B cell (primary cell): ENCODE data around the gene ZNF766. TPM values are rescaled to one million over a fixed set of nuclear protein-coding genes. Genes with fewer than 3 reads are reported as not detected.
"Not testable (repeated sequence)": the region's sequence is repeated elsewhere in the genome, so short reads cannot be mapped to it uniquely, and the experiment has no call there.

Experiments used
- ATAC-seq: fragments of 200-7000 bp; cut with Tn5 transposase; one replicate; pipeline ENCODE4 v1.10.0; 2021; ENCODE audit warnings: low read depth, mild to moderate bottlenecking, moderate number of reproducible peaks, moderate library complexity
- CTCF ChIA-PET: fragments of 350-600 bp; sonication (Branson Sonifier 250); formaldehyde crosslinking; loops from one replicate; lab custom pipeline; 2021; ENCODE audit warnings: antibody characterized with exemption, inconsistent platforms; lab: Charles Lee
- POLR2A ChIA-PET: fragments of 350-600 bp; sonication (Branson Sonifier 250); formaldehyde crosslinking; loops from one replicate; lab custom pipeline; 2021; ENCODE audit warnings: antibody characterized with exemption; lab: Charles Lee
- DNase-seq: peaks from one replicate; pipeline ENCODE4 v3.0.0; 2013
- H2AFZ ChIP-seq: 2 replicates; pipeline ENCODE4 v1.6.1; 2012; ENCODE audit warnings: mild to moderate bottlenecking, low read depth, low read length; ENCODE audit not compliant: insufficient read depth, poor library complexity, severe bottlenecking
- H3K27ac ChIP-seq, 2 donors: 1 replicate in 1 of 2; 2 replicates in 1 of 2; pipeline ENCODE4 v1.5.1; 2012 to 2013; ENCODE audit warnings: low read length in 2 of 2, mild to moderate bottlenecking in 2 of 2, moderate library complexity in 1 of 2
- H3K27me3 ChIP-seq, 4 experiments: fragments of 200-600 bp in 1 of 4; sonication (generic) in 1 of 4; replicated peaks in 1 of 4; 1 replicate in 2 of 4; 2 replicates in 2 of 4; pipeline versions ENCODE4 v1.6.1 to v1.7.0; 2013 to 2016; ENCODE audit warnings: low read length in 3 of 4, mild to moderate bottlenecking in 2 of 4, mixed read lengths in 1 of 4, moderate library complexity in 1 of 4; ENCODE audit not compliant: insufficient read depth in 4 of 4, control insufficient read depth in 3 of 4; ENCODE audit errors: control extremely low read depth in 1 of 4
- H3K36me3 ChIP-seq, 2 experiments: replicated peaks in 1 of 2; 1 replicate in 1 of 2; 2 replicates in 1 of 2; pipeline versions ENCODE4 v1.6.1 to v1.7.1; 2013; ENCODE audit warnings: low read length in 1 of 2; ENCODE audit not compliant: insufficient read depth in 2 of 2, control insufficient read depth in 1 of 2; ENCODE audit errors: control extremely low read depth in 1 of 2, extremely low read depth in 1 of 2
- H3K4me1 ChIP-seq, 2 donors: fragments of 200-600 bp in 1 of 2; sonication (generic) in 1 of 2; 1 replicate in 1 of 2; 2 replicates in 1 of 2; pipeline versions ENCODE4 v1.5.1 to v1.6.1; 2013 to 2017; ENCODE audit warnings: low read length in 2 of 2; ENCODE audit not compliant: control insufficient read depth in 2 of 2, insufficient read depth in 2 of 2
- H3K4me2 ChIP-seq: replicated peaks from 2 replicates; pipeline ENCODE3; 2012; ENCODE audit warnings: mild to moderate bottlenecking, low read depth, low read length; ENCODE audit not compliant: poor library complexity, severe bottlenecking
- H3K4me3 ChIP-seq, 5 experiments: fragments of 200-600 bp in 1 of 5; sonication (generic) in 1 of 5; 1 replicate in 3 of 5; 2 replicates in 2 of 5; pipeline versions ENCODE4 v1.5.1 to v1.7.0; 2011 to 2016; ENCODE audit warnings: low read length in 4 of 5, mild to moderate bottlenecking in 4 of 5, low read depth in 2 of 5, control low read depth in 1 of 5, moderate library complexity in 1 of 5; ENCODE audit not compliant: insufficient read depth in 1 of 5; ENCODE audit errors: control extremely low read depth in 1 of 5, extremely low read depth in 1 of 5
- H3K79me2 ChIP-seq: fragments of 200-600 bp; sonication (generic); one replicate; pipeline ENCODE4 v1.6.0; 2016; ENCODE audit warnings: low read length; ENCODE audit not compliant: control insufficient read depth, insufficient read depth
- H3K9ac ChIP-seq: fragments of 200-600 bp; sonication (generic); 2 replicates; pipeline ENCODE4 v1.6.1; 2017; ENCODE audit warnings: mild to moderate bottlenecking, low read length, moderate library complexity
- H3K9me3 ChIP-seq, 3 donors: one replicate each; pipeline versions ENCODE4 v1.6.1 to v1.7.1; 2013; ENCODE audit warnings: low read length in 2 of 3; ENCODE audit not compliant: control insufficient read depth in 2 of 3, insufficient read depth in 1 of 3; ENCODE audit errors: control extremely low read depth in 1 of 3
- H4K20me1 ChIP-seq: 2 replicates; pipeline ENCODE4 v1.6.0; 2012; ENCODE audit warnings: mild to moderate bottlenecking, low read length; ENCODE audit not compliant: insufficient read depth, control insufficient read depth, poor library complexity, severe bottlenecking
- H3K27ac Mint-ChIP-seq: one replicate; pipeline ENCODE4 v1.8.0; 2021; ENCODE audit warnings: mixed read lengths
- H3K27me3 Mint-ChIP-seq: one replicate; pipeline ENCODE4 v1.8.0; 2021; ENCODE audit warnings: mixed read lengths
- H3K4me1 Mint-ChIP-seq: one replicate; pipeline ENCODE4 v1.8.0; 2021; ENCODE audit warnings: mixed read lengths
- H3K4me3 Mint-ChIP-seq: one replicate; pipeline ENCODE4 v1.8.0; 2021; ENCODE audit warnings: mixed read lengths
- H3K9me3 Mint-ChIP-seq: one replicate; pipeline ENCODE4 v1.8.0; 2022; ENCODE audit warnings: mixed read lengths; ENCODE audit not compliant: insufficient read depth
- EZH2 ChIP-seq: IDR thresholded peaks from 2 replicates; pipeline ENCODE4 v1.6.1; 2012; ENCODE audit warnings: borderline replicate concordance, low read depth, mild to moderate bottlenecking, moderate library complexity, low read length; ENCODE audit not compliant: insufficient read depth, poor library complexity, severe bottlenecking
- WGBS: methylation state at CpG from one replicate; pipeline ENCODE4 v1.1.5; 2013; ENCODE audit warnings: missing lambda C conversion rate; ENCODE audit not compliant: insufficient coverage; 5-methylcytosine and 5-hydroxymethylcytosine counted together
- intact Hi-C: fragments of 100-400 bp; cut with micrococcal nuclease; formaldehyde crosslinking; loops from one replicate; pipeline ENCODE4 v1.10.0; 2022
- polyA plus RNA-seq: library from polyadenylated mRNA; depleted of rRNA; stranded (reverse); fragments of >200 nt; gene quantifications from 2 replicates; pipeline ENCODE4 v1.2.3, GENCODE V29; 2012
- total RNA-seq, 2 donors: library from RNA; stranded (reverse); fragments of 120-200 nt in 1 of 2; gene quantifications; 1 replicate in 1 of 2; 2 replicates in 1 of 2; pipeline versions ENCODE4 v1.2.3 to v1.2.4, GENCODE V29; 2013 to 2022
- TF ChIP-seq, protein P1 (sequence below): fragments of 200-600 bp; IDR thresholded peaks from one replicate; pipeline ENCODE4 v1.8.0; 2022; ENCODE audit warnings: antibody characterized with exemption, mild to moderate bottlenecking

The ZNF766 gene
- total and polyA plus RNA-seq, 2 donors (not counting 1 experiment from before 2014, with no cell fraction given) = 9.9 to 48.3 TPM

DNA sequence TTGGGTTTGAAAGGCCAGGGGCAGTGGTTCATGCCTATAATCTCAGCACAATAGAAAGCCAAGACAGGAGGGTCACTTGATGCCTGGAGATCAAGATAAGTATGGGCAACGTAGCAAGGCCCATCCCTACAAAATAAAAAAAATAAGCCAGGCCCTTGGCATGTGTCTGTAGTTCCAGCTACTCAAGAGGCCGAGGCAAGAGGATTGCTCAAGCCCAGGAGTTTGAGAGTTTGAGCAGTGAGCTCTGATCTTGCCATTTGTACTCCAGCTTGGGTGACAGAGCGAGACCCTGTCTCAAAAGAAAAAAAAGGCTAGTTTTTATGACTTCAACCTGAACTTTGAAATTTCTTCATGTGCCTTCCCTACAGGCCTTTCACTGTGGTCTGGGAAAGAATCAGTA, 22.4 kb downstream of the ZNF766 start:
- intact Hi-C loops = no loop called here

DNA sequence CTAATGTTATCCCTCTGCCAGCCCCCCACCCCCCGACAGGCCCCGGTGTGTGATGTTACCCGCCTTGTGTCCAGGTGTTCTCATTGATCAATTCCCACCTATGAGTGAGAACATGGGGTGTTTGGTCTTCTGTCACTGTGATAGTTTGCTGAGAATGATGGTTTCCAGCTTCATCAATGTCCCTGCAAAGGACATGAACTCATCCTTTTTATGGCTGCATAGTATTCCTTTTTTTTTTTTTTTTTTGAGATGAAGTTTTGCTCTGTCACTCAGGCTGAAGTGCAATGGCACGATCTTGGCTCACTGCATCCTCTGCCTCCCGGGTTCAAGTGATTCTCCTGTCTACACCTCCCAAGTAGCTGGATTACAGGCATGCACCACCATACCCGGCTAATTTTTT, 23.6 kb downstream of the ZNF766 start:
- H3K4me3 Mint-ChIP-seq, H2AFZ ChIP-seq, H3K9me3 Mint-ChIP-seq, H3K27me3 Mint-ChIP-seq, CTCF ChIA-PET, H3K27me3 ChIP-seq, ATAC-seq, H3K27ac Mint-ChIP-seq, H4K20me1 ChIP-seq, intact Hi-C loops, H3K4me3 ChIP-seq, DNase-seq, H3K27ac ChIP-seq, H3K4me2 ChIP-seq, H3K9ac ChIP-seq, POLR2A ChIA-PET: not testable (repeated sequence)
- Histone ChIP-seq H3K4me1 (peaks cover 9 to 13% of the 10 kb centered on the region in 2 donors), H3K79me2 (peaks cover 13% of the 10 kb centered on the region), H3K36me3 (peaks cover 11 to 30% of the 10 kb centered on the region in 2 experiments), H3K9me3 (peaks cover 4 to 33% (median 6%) of the 10 kb centered on the region in 3 donors)
- H3K4me1 Mint-ChIP-seq = peaks cover 11% of the 10 kb centered on the region
- WGBS = 100% methylated on average over 2 of the region's 6 CpGs

More for the DNA sequence above, 22.4 kb downstream of the ZNF766 start:
- H3K27ac Mint-ChIP-seq = no peak overlapping the region
- H3K4me1 Mint-ChIP-seq = peaks cover 2% of the 10 kb centered on the region
- TF ChIP-seq, protein P1, sequence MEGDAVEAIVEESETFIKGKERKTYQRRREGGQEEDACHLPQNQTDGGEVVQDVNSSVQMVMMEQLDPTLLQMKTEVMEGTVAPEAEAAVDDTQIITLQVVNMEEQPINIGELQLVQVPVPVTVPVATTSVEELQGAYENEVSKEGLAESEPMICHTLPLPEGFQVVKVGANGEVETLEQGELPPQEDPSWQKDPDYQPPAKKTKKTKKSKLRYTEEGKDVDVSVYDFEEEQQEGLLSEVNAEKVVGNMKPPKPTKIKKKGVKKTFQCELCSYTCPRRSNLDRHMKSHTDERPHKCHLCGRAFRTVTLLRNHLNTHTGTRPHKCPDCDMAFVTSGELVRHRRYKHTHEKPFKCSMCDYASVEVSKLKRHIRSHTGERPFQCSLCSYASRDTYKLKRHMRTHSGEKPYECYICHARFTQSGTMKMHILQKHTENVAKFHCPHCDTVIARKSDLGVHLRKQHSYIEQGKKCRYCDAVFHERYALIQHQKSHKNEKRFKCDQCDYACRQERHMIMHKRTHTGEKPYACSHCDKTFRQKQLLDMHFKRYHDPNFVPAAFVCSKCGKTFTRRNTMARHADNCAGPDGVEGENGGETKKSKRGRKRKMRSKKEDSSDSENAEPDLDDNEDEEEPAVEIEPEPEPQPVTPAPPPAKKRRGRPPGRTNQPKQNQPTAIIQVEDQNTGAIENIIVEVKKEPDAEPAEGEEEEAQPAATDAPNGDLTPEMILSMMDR = no peak
- no peak for TF ChIP-seq EZH2
- Histone ChIP-seq H3K9ac (no peak overlapping the region), H3K4me1 (peaks cover 4 to 6% of the 10 kb centered on the region in 2 donors), H3K4me3 (no peak overlapping the region), H3K27me3 (no peaks in the 10 kb centered on the region), H3K27ac (no peak overlapping the region), H2AFZ (no peak overlapping the region), H3K9me3 (peaks cover 4 to 34% (median 6%) of the 10 kb centered on the region in 3 donors), H3K4me2 (no peak overlapping the region), H3K79me2 (peaks cover 5% of the 10 kb centered on the region), H3K36me3 (peaks cover 14 to 31% of the 10 kb centered on the region in 2 experiments), H4K20me1 (no peaks in the 10 kb centered on the region)
- ATAC-seq = no peak
- 100% methylated on average over 3 of the region's 3 CpGs for WGBS
- H3K4me3 Mint-ChIP-seq = no peak overlapping the region
- CTCF ChIA-PET = no interaction called here
- H3K9me3 Mint-ChIP-seq = peaks cover 11% of the 10 kb centered on the region
- H3K27me3 Mint-ChIP-seq = no peaks in the 10 kb centered on the region
- POLR2A ChIA-PET = no interaction called here
- no peak for DNase-seq
